Body of pancreas (tissue), 4 donors: ENCODE data around the gene P3H1. TPM values are rescaled to one million over a fixed set of nuclear protein-coding genes. Genes with fewer than 3 reads are reported as not detected.

ENCODE experiments used
- ATAC-seq: fragments of 150-250 bp; one replicate; pipeline ENCODE4 v1.9.1; 2016
- DNase-seq, 4 donors: peaks; one replicate each; pipeline ENCODE4 v3.0.0-alpha.2; 2019
- H3K27ac ChIP-seq, 4 donors: fragments of 200-600 bp; sonication (generic); 1 replicate in 3 of 4; 2 replicates in 1 of 4; pipeline versions ENCODE4 v1.5.1 to v1.6.1; 2016 to 2019; ENCODE audit warnings: mild to moderate bottlenecking in 1 of 4, mixed read lengths in 1 of 4, moderate library complexity in 1 of 4
- H3K27me3 ChIP-seq, 2 donors: fragments of 200-600 bp; sonication (generic); one replicate each; pipeline ENCODE4 v1.6.0; 2016; ENCODE audit warnings: mild to moderate bottlenecking in 1 of 2
- H3K36me3 ChIP-seq, 2 donors: fragments of 200-600 bp; sonication (generic); replicated peaks in 1 of 2; 2 replicates each; pipeline ENCODE4 v1.5.1; 2016; ENCODE audit warnings: low read depth in 2 of 2; ENCODE audit not compliant: insufficient read depth in 1 of 2
- H3K4me1 ChIP-seq: fragments of 200-600 bp; sonication (generic); one replicate; pipeline ENCODE4 v1.6.0; 2016
- H3K4me3 ChIP-seq, 2 donors: fragments of 200-600 bp; sonication (generic); 1 replicate in 1 of 2; 2 replicates in 1 of 2; pipeline ENCODE4 v1.5.1; 2016 to 2019
- H3K9me3 ChIP-seq, 3 donors: fragments of 200-600 bp; sonication (generic); 1 replicate in 2 of 3; 2 replicates in 1 of 3; pipeline ENCODE4 v1.5.1; 2016
- CTCF ChIP-seq, 7 experiments: fragments of 450-650 bp in 4 of 7; fragments of 200-600 bp in 3 of 7; sonication (generic) in 3 of 7; IDR thresholded peaks; one replicate each; pipeline ENCODE4 v1.5.1; 2016 to 2019; ENCODE audit warnings: antibody characterized with exemption in 7 of 7
- POLR2A ChIP-seq, 3 donors: fragments of 450-650 bp; IDR thresholded peaks; one replicate each; pipeline ENCODE4 v1.6.1; 2016; ENCODE audit warnings: antibody characterized with exemption in 3 of 3, mild to moderate bottlenecking in 2 of 3
- WGBS, 2 donors: methylation state at CpG; one replicate each; pipeline ENCODE4 v1.1.5; 2017; 5-methylcytosine and 5-hydroxymethylcytosine counted together
- intact Hi-C: fragments of 100-400 bp; cut with DNase I; formaldehyde crosslinking; loops from one replicate; pipeline ENCODE4 v1.15.1; 2023
- total RNA-seq, 2 donors: library from RNA; depleted of rRNA; stranded (reverse); fragments of >200 nt; gene quantifications; one replicate each; pipeline ENCODE4 v1.1.0, GENCODE V29; 2016

Gene P3H1
- total RNA-seq, 2 donors from 2014 or later, result 16.9 to 34.9 TPM

GRCh38 chr1:42780176-42780575 lies 13.3 kb upstream of the P3H1 start:
- no peak overlapping the region for H3K27ac ChIP-seq
- intact Hi-C loops, result no loop called here
- no peaks in the 10 kb centered on the region for H3K9me3 ChIP-seq
- no peak for ATAC-seq
- H3K27me3 ChIP-seq, result no peaks in the 10 kb centered on the region
- H3K4me3 ChIP-seq, result no peak overlapping the region
- DNase-seq, result no peak
- WGBS, 2 donors, result 91 to 100% methylated on average over 1 of the region's 1 CpG
- TF ChIP-seq CTCF (IDR thresholded peaks at IDR 0.05), result no peak
- no peak for TF ChIP-seq POLR2A (IDR thresholded peaks at IDR 0.05)
- H3K4me1 ChIP-seq, result peaks cover 5% of the 10 kb centered on the region
- H3K36me3 ChIP-seq, result peaks cover 0 to 3% of the 10 kb centered on the region in 2 donors

GRCh38 chr1:42779725-42780124 lies 12.9 kb upstream of the P3H1 start:
- H3K4me1 ChIP-seq, result peaks cover under 1% of the 10 kb centered on the region
- no peaks in the 10 kb centered on the region for H3K27me3 ChIP-seq
- WGBS, 2 donors, result 81 to 89% methylated on average over 2 of the region's 2 CpGs
- intact Hi-C loops, result no loop called here
- H3K9me3 ChIP-seq, result no peaks in the 10 kb centered on the region
- no peak overlapping the region for H3K27ac ChIP-seq
- no peak overlapping the region for H3K4me3 ChIP-seq
- ATAC-seq (no peak), DNase-seq (no peak)
- peaks cover 0 to 7% of the 10 kb centered on the region in 2 donors for H3K36me3 ChIP-seq
- no peak for TF ChIP-seq POLR2A (IDR thresholded peaks at IDR 0.05)
- TF ChIP-seq CTCF (IDR thresholded peaks at IDR 0.05), result no peak

GRCh38 chr1:42777852-42778251 lies 11.0 kb upstream of the P3H1 start:
- H3K36me3 ChIP-seq, result peaks cover 0 to 7% of the 10 kb centered on the region in 2 donors
- H3K27ac ChIP-seq, result no peak overlapping the region
- DNase-seq, result peak in 2 of 4 donors; percentile 18 to 33
- no peaks in the 10 kb centered on the region for H3K4me1 ChIP-seq
- peak; percentile 52 for ATAC-seq
- no peaks in the 10 kb centered on the region for H3K9me3 ChIP-seq
- H3K27me3 ChIP-seq, result no peaks in the 10 kb centered on the region
- no peak overlapping the region for H3K4me3 ChIP-seq
- intact Hi-C loops, result no loop called here
- peak in 6 of 7 experiments; percentile 17 to 48 (median 37) for TF ChIP-seq CTCF (IDR thresholded peaks at IDR 0.05)
- no peak for TF ChIP-seq POLR2A (IDR thresholded peaks at IDR 0.05)

GRCh38 chr1:42776502-42776901 lies 9.7 kb upstream of the P3H1 start:
- Histone ChIP-seq H3K4me3 (no peak overlapping the region), H3K27me3 (no peaks in the 10 kb centered on the region), H3K36me3 (peaks cover 0 to 7% of the 10 kb centered on the region in 2 donors), H3K9me3 (no peaks in the 10 kb centered on the region), H3K4me1 (no peaks in the 10 kb centered on the region), H3K27ac (no peak overlapping the region)
- intact Hi-C loops, result no loop called here
- WGBS, 2 donors, result 90 to 98% methylated on average over 4 to 6 of the region's 6 CpGs
- no peak for DNase-seq
- ATAC-seq, result no peak
- no peak for TF ChIP-seq CTCF (IDR thresholded peaks at IDR 0.05)
- TF ChIP-seq POLR2A (IDR thresholded peaks at IDR 0.05), result no peak

GRCh38 chr1:42774928-42775526 lies 8.2 kb upstream of the P3H1 start:
- Histone ChIP-seq H3K4me3 (no peak overlapping the region), H3K36me3 (peaks cover 0 to 7% of the 10 kb centered on the region in 2 donors), H3K4me1 (no peaks in the 10 kb centered on the region), H3K9me3 (no peaks in the 10 kb centered on the region), H3K27me3 (no peaks in the 10 kb centered on the region), H3K27ac (no peak overlapping the region)
- WGBS, 2 donors, result 84 to 89% methylated on average over 5 of the region's 5 CpGs
- no peak for TF ChIP-seq POLR2A (IDR thresholded peaks at IDR 0.05)
- TF ChIP-seq CTCF (IDR thresholded peaks at IDR 0.05), result no peak
- no peak for DNase-seq
- ATAC-seq, result no peak
- intact Hi-C loops, result no loop called here
